SJCRH30 (cell line): ENCODE data around the gene SYCP2L. TPM values are rescaled to one million over a fixed set of nuclear protein-coding genes. Genes with fewer than 3 reads are reported as not detected.

ENCODE experiments used
- DNase-seq, 2 experiments: peaks; one replicate each; pipeline ENCODE4 v3.0.0-alpha.2; 2015 to 2020
- H3K27ac ChIP-seq: fragments of 250-450 bp; sonication (Bioruptor Pico); 2 replicates; pipeline ENCODE4 v1.5.1; 2020; ENCODE audit warnings: mild to moderate bottlenecking, moderate library complexity
- H3K27me3 ChIP-seq: fragments of 250-450 bp; sonication (Bioruptor Pico); 2 replicates; pipeline ENCODE4 v1.5.1; 2020; ENCODE audit warnings: mild to moderate bottlenecking, moderate library complexity
- H3K36me3 ChIP-seq: fragments of 250-450 bp; sonication (Bioruptor Pico); 2 replicates; pipeline ENCODE4 v1.5.1; 2020; ENCODE audit warnings: mild to moderate bottlenecking, moderate library complexity
- H3K4me1 ChIP-seq: fragments of 250-450 bp; sonication (Bioruptor Pico); 2 replicates; pipeline ENCODE4 v1.5.1; 2020; ENCODE audit warnings: mild to moderate bottlenecking, moderate library complexity
- H3K4me3 ChIP-seq: fragments of 250-450 bp; sonication (Bioruptor Pico); 2 replicates; pipeline ENCODE4 v1.5.1; 2020; ENCODE audit warnings: mild to moderate bottlenecking, moderate library complexity
- H3K9me3 ChIP-seq: fragments of 250-450 bp; sonication (Bioruptor Pico); replicated peaks from 2 replicates; pipeline ENCODE4 v1.5.1; 2020; ENCODE audit warnings: mild to moderate bottlenecking, moderate library complexity
- total RNA-seq: library from RNA; depleted of rRNA; stranded (reverse); fragments of >200 nt; shearing (Covaris generic); gene quantifications from 2 replicates; pipeline ENCODE4 v1.2.3, GENCODE V29; 2014; rRNA removed

The SYCP2L gene
- total RNA-seq, 1 experiment from 2014 or later = 3.0 TPM

GRCh38 chr6:11017090-11017489 lies 130.2 kb downstream of the SYCP2L start:
- H3K27me3 ChIP-seq = no peaks in the 10 kb centered on the region
- no peak overlapping the region for H3K4me3 ChIP-seq
- H3K9me3 ChIP-seq = no peaks in the 10 kb centered on the region
- H3K4me1 ChIP-seq = peaks cover 8% of the 10 kb centered on the region; the same call in 1 of the 2 replicates
- no peak overlapping the region for H3K27ac ChIP-seq
- no peaks in the 10 kb centered on the region for H3K36me3 ChIP-seq
- DNase-seq = no peak

DNA sequence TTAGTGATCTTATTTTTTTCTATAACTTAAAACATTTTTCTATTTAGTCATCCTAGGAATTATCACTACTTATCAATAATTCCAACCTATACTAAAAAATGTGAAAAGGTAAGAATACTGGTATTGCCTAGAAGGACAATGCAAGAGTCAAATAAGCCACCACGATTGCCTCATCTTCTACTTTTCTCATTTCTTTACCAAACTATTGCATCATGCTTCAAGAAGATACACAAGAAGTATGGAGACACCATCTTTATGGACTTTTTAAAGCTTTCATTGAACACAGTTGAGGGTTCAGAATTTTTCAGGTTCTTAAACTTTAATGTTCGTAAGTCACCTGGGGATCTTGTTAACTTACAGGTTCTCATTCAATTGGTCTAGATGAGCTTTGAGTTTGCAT lies 131.4 kb downstream of the SYCP2L start:
- Histone ChIP-seq H3K4me1 (peaks cover 8% of the 10 kb centered on the region; the same call in 1 of the 2 replicates), H3K4me3 (no peak overlapping the region), H3K27ac (no peak overlapping the region), H3K9me3 (no peaks in the 10 kb centered on the region), H3K36me3 (no peaks in the 10 kb centered on the region), H3K27me3 (no peaks in the 10 kb centered on the region)
- DNase-seq = no peak

DNA sequence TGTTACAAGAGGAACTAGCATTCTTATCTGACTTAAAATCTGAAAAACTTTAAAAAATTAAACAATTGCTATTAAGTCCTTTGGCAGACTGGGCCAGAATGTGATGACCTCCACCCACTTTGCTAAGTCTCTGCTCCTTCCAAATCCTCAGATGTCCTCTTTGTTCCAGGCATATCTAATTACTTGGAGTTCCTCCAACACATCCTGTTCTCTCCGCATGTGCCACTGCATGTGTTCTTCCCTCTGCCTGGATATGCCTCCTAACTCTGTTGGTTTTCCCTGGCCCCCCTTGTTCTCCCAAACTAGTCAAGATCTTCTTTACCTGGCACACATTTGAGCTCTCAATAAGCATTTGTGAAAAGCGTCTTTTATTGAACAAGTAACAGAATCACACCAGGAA lies 134.2 kb downstream of the SYCP2L start:
- H3K9me3 ChIP-seq = no peaks in the 10 kb centered on the region
- H3K4me3 ChIP-seq = no peak overlapping the region
- H3K36me3 ChIP-seq = no peaks in the 10 kb centered on the region
- no peaks in the 10 kb centered on the region for H3K27me3 ChIP-seq
- DNase-seq = peak; percentile 4 to 41
- peaks cover 8% of the 10 kb centered on the region; the same call in 1 of the 2 replicates for H3K4me1 ChIP-seq
- H3K27ac ChIP-seq = peak overlapping the region; percentile 2; the same call in 1 of the 2 replicates

DNA sequence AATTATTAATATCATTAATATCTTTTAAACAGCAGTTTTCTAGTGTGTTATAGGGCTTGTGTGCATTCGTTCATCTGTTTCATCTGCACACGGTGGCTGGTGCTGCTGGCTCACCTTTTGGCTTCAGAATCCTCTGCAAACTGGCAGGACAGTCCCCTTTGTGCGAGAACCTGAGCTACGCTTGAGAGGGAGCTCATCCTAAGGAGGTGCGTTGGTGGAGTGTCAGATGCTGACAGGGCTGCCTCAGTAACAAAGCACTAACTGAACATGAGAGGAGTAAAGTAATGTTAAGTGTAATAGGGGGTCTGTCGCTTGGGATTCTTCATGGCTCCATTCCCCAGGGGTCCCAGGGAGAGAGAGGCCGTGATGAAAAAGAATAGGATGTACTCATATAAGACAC lies 134.9 kb downstream of the SYCP2L start:
- no peak overlapping the region for H3K27ac ChIP-seq
- no peaks in the 10 kb centered on the region for H3K27me3 ChIP-seq
- no peak overlapping the region for H3K4me3 ChIP-seq
- peaks cover 8% of the 10 kb centered on the region; the same call in 1 of the 2 replicates for H3K4me1 ChIP-seq
- H3K9me3 ChIP-seq = no peaks in the 10 kb centered on the region
- DNase-seq = no peak
- H3K36me3 ChIP-seq = no peaks in the 10 kb centered on the region

DNA sequence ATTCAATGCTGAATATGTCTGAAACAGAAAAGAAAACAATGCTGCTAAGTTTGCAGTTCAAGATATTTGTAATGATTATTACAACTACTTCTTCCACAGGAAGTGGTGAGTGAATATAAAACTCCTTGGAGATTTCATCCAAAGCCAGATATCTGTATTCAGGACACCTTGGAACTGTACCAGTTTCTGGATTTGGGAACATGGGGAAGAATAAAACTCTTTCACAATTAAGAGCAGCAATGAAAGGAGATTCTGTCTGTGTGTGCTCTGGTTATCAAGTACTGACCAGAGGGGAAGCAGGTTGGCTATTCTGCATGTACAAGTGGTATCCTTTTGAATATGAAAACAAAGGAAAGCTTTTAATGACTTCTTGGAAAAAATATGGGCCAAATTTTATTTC lies 136.2 kb downstream of the SYCP2L start:
- Histone ChIP-seq H3K4me1 (peaks cover 8% of the 10 kb centered on the region; the same call in 1 of the 2 replicates), H3K27me3 (no peaks in the 10 kb centered on the region), H3K9me3 (no peaks in the 10 kb centered on the region), H3K36me3 (no peaks in the 10 kb centered on the region), H3K4me3 (no peak overlapping the region), H3K27ac (no peak overlapping the region)
- DNase-seq = no peak

Other genes starting within 250 kb of the SYCP2L start
- gene C6orf52, start 192.4 kb upstream of the SYCP2L start, total RNA-seq = not detected in 2 replicates
- gene PAK1IP1, start 192.1 kb upstream of the SYCP2L start, total RNA-seq = 23.3 and 25.5 TPM in 2 replicates
- gene TMEM14C, start 164.0 kb upstream of the SYCP2L start, total RNA-seq = 92.3 and 97.2 TPM in 2 replicates
- gene TMEM14B, start 139.2 kb upstream of the SYCP2L start, total RNA-seq = 68.8 and 73.7 TPM in 2 replicates
- 0.18 and 0.51 TPM in 2 replicates for gene MAK, start 48.5 kb upstream of the SYCP2L start, total RNA-seq
- gene GCM2, start 5.0 kb upstream of the SYCP2L start, total RNA-seq = 0.05 TPM in 1 of 2 replicates, not detected in the other
- 18.0 and 21.1 TPM in 2 replicates for gene ELOVL2, start 157.3 kb downstream of the SYCP2L start, total RNA-seq
- 13.2 and 16.3 TPM in 2 replicates for gene SMIM13, start 206.8 kb downstream of the SYCP2L start, total RNA-seq
- gene ERVFRD-1, start 224.7 kb downstream of the SYCP2L start, total RNA-seq = not detected in 2 replicates